GM21423 (cell line): ENCODE data around the gene RNPEP.
"Not testable (repeated sequence)": the region's sequence is repeated elsewhere in the genome, so short reads cannot be mapped to it uniquely, and the experiment has no call there.

ENCODE experiments used
- ATAC-seq: cut with Tn5 transposase; IDR thresholded peaks from one replicate; pipeline ENCODE4 v1.9.1; 2021; ENCODE audit warnings: mild to moderate bottlenecking, moderate library complexity; ENCODE audit not compliant: unreplicated experiment

Gene RNPEP

GRCh38 chr1:202009326-202010179 is 27.1 kb downstream of the RNPEP start:
- ATAC-seq: peak; percentile 41

GRCh38 chr1:202010180-202011015 is 27.9 kb downstream of the RNPEP start, which contains the start of gene ELF3:
Gene ELF3 (plus strand): TSS chr1:202010587. CDS start chr1:202011137, 550 bp downstream.
- peak; percentile 74 for ATAC-seq

GRCh38 chr1:202011994-202012393 is 29.5 kb downstream of the RNPEP start:
- ATAC-seq: no peak

GRCh38 chr1:202012544-202013478 is 30.4 kb downstream of the RNPEP start:
- ATAC-seq: no peak

GRCh38 chr1:202013603-202014002 is 31.2 kb downstream of the RNPEP start:
- ATAC-seq: no peak

- no peak for ATAC-seq
Observed at GRCh38 chr1:202014060-202014459, 31.6 kb downstream of the RNPEP start.

- ATAC-seq: no peak
Observed at GRCh38 chr1:202014915-202015661, 32.6 kb downstream of the RNPEP start.

GRCh38 chr1:202015662-202015937 is 33.2 kb downstream of the RNPEP start:
- no peak for ATAC-seq

GRCh38 chr1:202016022-202016810 is 33.8 kb downstream of the RNPEP start:
- no peak for ATAC-seq

GRCh38 chr1:202016811-202017748 is 34.6 kb downstream of the RNPEP start:
- no peak for ATAC-seq

GRCh38 chr1:202017749-202018467 is 35.5 kb downstream of the RNPEP start:
- no peak for ATAC-seq

GRCh38 chr1:202018468-202019234 is 36.2 kb downstream of the RNPEP start:
- no peak for ATAC-seq

GRCh38 chr1:202019235-202019558 is 36.7 kb downstream of the RNPEP start:
- ATAC-seq: not testable (repeated sequence)

- no peak for ATAC-seq
Observed at GRCh38 chr1:202023001-202023433, 40.6 kb downstream of the RNPEP start.

GRCh38 chr1:202029171-202029665 is 46.8 kb downstream of the RNPEP start:
- ATAC-seq: no peak

- ATAC-seq: no peak
Observed at GRCh38 chr1:202029727-202030126, 47.3 kb downstream of the RNPEP start.

GRCh38 chr1:202031796-202032195 is 49.3 kb downstream of the RNPEP start:
- no peak for ATAC-seq
